GM12872 (cell line): ENCODE measurements around the gene SGMS1.

ENCODE experiments used
- TF ChIP-seq, protein P1 (sequence below): IDR thresholded peaks from 3 replicates; pipeline ENCODE4 v1.5.1; 2011; ENCODE audit warnings: low read depth, mild to moderate bottlenecking, low read length, moderate library complexity; ENCODE audit not compliant: insufficient read depth

Gene SGMS1

GRCh38 chr10:50336140-50336539 lies 287.6 kb downstream of the SGMS1 start:
- TF ChIP-seq, protein P1, sequence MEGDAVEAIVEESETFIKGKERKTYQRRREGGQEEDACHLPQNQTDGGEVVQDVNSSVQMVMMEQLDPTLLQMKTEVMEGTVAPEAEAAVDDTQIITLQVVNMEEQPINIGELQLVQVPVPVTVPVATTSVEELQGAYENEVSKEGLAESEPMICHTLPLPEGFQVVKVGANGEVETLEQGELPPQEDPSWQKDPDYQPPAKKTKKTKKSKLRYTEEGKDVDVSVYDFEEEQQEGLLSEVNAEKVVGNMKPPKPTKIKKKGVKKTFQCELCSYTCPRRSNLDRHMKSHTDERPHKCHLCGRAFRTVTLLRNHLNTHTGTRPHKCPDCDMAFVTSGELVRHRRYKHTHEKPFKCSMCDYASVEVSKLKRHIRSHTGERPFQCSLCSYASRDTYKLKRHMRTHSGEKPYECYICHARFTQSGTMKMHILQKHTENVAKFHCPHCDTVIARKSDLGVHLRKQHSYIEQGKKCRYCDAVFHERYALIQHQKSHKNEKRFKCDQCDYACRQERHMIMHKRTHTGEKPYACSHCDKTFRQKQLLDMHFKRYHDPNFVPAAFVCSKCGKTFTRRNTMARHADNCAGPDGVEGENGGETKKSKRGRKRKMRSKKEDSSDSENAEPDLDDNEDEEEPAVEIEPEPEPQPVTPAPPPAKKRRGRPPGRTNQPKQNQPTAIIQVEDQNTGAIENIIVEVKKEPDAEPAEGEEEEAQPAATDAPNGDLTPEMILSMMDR: no peak

GRCh38 chr10:50335397-50335796 lies 288.4 kb downstream of the SGMS1 start:
- TF ChIP-seq, protein P1: no peak

DNA sequence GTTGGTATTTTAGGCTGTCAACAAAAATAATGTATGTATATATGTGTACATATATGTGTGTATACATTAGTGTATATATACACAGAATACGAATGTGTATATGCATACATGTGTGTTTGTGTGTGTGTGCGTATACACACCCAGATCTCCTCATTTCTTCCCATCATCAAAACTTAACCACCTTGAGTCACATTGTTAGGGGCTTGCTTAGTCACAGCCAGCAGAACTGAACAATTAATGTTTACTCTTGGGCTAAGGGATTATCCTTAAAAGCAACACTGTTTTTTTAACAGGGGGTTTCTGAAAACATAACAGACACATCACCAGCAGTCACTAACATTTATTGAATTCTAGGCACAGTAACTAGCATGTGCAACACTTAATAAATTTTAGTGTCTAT lies 289.5 kb downstream of the SGMS1 start:
- TF ChIP-seq, protein P1: no peak

DNA sequence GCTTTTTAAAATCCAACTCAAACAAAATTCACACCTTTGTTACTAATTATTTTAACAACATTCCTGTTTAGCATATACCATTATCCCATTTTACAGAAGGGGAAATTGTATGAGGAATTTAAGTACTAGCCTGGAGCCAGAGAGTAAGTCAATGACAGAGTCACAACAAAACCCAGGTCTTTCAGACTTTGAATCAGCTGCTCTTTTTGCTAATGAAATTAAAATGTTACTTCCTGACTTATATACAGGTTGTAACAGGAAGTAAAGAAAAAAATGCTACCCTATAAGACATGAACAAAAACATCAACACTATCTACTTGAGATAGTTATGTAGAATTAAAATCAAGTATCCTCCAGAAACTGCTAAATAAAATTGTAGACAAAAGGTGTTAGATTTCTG lies 289.9 kb downstream of the SGMS1 start:
- TF ChIP-seq, protein P1: no peak

DNA sequence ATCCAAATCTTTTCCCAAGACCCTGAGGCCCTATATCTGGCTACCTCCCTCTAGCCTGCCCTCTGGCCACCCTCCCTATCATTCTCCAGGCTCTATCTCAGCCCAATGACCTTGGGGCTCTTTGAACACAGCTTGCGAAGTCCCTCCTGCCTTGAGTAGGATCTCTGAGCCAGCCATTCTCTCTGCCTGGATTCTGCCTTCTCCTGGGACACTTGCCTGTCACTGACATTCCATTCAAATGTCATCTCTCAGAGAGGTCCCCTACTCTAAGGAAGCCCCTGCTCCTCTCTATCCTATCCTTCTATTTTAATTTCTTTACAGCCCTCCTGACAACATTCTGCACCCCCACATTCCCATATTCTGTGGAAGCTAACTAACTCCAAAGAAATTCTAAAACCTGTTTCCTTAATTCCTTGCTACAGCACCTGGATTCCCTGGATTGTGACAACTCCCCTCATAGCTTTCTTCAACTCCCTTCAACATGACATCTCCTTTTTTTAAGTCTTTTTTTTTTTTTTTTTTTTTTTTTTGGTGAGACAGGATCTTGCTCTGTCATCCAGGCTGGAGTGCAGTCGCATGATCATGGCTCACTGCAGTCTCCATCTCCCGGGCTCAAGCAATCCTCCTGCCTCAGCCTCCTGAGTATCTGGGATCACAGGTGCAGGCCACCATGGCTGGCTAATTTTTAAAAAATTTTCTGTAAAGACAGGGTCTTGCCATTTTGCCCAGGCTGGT lies 291.5 kb downstream of the SGMS1 start:
- TF ChIP-seq, protein P1: no peak

DNA sequence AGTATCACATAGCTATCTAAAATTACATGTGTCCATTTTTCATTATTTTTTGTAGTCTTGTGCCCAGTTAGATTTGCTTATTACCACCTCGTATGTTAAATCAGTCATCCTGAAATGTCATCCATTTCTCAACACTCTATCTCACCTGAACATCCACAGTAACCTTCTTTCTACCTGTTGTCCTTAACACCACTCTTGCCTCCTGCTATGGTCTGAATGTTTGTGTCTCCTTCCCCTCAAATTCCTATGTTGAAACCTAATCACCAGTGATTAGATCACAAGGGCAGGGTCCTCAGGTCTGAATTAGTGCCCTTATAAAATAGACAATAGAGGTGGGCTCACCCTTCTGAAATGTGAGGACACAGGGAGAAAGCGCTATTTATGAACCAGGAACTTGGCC lies 292.3 kb downstream of the SGMS1 start:
- TF ChIP-seq, protein P1: no peak

DNA sequence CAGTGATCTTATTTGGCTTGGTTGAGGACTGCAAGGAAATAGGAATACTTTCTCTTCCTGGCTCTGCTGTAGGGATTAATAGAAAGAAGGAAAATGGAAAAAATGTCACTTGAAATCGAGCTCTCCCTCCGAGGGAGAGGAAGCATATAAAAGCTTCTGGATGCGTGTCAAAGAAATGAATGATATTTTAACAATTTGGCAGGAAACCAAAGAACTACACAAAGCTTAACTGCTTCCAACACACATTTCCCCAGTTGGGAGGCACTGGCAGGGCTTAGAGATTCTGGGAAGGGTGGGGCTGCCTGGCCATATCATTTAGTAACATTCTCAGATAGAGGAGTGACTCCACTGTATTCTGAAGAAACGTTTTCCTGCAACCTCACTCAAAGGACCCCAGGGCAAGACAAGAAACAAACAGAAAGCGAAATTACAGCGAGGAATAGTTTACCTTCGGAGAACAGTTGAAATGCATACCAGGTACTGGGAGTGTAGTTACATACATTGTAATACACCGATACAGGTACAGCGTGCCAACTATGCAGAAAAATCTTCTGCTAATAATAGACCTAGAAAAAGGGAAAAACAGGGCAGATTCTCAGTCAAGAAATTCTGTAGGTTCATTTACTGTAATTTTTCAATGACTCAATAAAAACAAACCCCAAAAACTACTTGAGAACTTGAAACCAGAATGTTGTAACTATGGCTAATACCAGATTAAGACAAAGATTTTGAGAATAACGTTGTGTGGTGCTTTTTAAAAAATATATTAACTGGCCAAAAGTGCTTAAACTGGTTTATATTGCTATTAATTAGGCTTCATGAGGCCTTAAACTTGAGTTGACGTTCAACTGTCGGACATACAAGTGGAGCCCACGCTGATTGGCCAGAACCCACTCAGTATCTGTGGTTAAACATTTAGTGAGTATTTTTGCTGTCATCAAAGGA lies 296.7 kb downstream of the SGMS1 start:
- TF ChIP-seq, protein P1: no peak
